ENCODE results near the gene TAS2R41.
"Not testable (repeated sequence)": the region's sequence is repeated elsewhere in the genome, so short reads cannot be mapped to it uniquely, and the experiment has no call there.

The TAS2R41 gene

GRCh38 chr7:143458263-143458662, 19.4 kb upstream of the TAS2R41 start:
- no peak for DNase-seq

- no peak for DNase-seq
Measured at GRCh38 chr7:143458681-143459080, 19.0 kb upstream of the TAS2R41 start.

GRCh38 chr7:143459359-143459758, 18.3 kb upstream of the TAS2R41 start:
- no peak for DNase-seq

GRCh38 chr7:143460271-143460979, 17.2 kb upstream of the TAS2R41 start:
- no peak for DNase-seq

- no peak for DNase-seq
Measured at GRCh38 chr7:143462045-143462444, 15.6 kb upstream of the TAS2R41 start.

GRCh38 chr7:143463556-143463955, 14.1 kb upstream of the TAS2R41 start:
- no peak for DNase-seq

- DNase-seq, result no peak
Measured at GRCh38 chr7:143463957-143464356, 13.7 kb upstream of the TAS2R41 start.

GRCh38 chr7:143467724-143468123, 9.9 kb upstream of the TAS2R41 start:
- DNase-seq, result no peak

- DNase-seq, result not testable (repeated sequence)
Measured at GRCh38 chr7:143472071-143472689, 5.5 kb upstream of the TAS2R41 start.

- DNase-seq, result no peak
Measured at GRCh38 chr7:143479055-143479766, 1.5 kb downstream of the TAS2R41 start.

GRCh38 chr7:143480501-143480900, 2.8 kb downstream of the TAS2R41 start:
- DNase-seq, result no peak

GRCh38 chr7:143484119-143484518, 6.4 kb downstream of the TAS2R41 start:
- DNase-seq, result no peak

GRCh38 chr7:143485094-143485493, 7.4 kb downstream of the TAS2R41 start:
- no peak for DNase-seq

- no peak for DNase-seq
Measured at GRCh38 chr7:143485500-143485899, 7.8 kb downstream of the TAS2R41 start.

GRCh38 chr7:143486266-143486665, 8.6 kb downstream of the TAS2R41 start:
- DNase-seq, result not testable (repeated sequence)

- no peak for DNase-seq
Measured at GRCh38 chr7:143487061-143487460, 9.4 kb downstream of the TAS2R41 start.

GRCh38 chr7:143487566-143487965, 9.9 kb downstream of the TAS2R41 start:
- no peak for DNase-seq

GRCh38 chr7:143490717-143491306, 13.1 kb downstream of the TAS2R41 start:
- DNase-seq, result no peak

GRCh38 chr7:143492043-143492471, 14.4 kb downstream of the TAS2R41 start:
- DNase-seq, result no peak

- DNase-seq, result no peak
Measured at GRCh38 chr7:143492799-143493739, 15.4 kb downstream of the TAS2R41 start.

GRCh38 chr7:143493751-143494150, 16.1 kb downstream of the TAS2R41 start:
- no peak for DNase-seq

- no peak for DNase-seq
Measured at GRCh38 chr7:143494622-143495021, 16.9 kb downstream of the TAS2R41 start.

All from stimulated activated CD4-positive, alpha-beta T cell treated with anti-CD3 and anti-CD28 coated beads, Interleukin-4, amount 100 ng/mL, for 4 hours (primary cell).